Activated CD8-positive, alpha-beta T cell treated with anti-CD3 and anti-CD28 coated beads for 36 hours (primary cell): ENCODE results near the gene UGT3A2. TPM values are rescaled to one million over a fixed set of nuclear protein-coding genes. Genes with fewer than 3 reads are reported as not detected.
"Not testable (repeated sequence)": the region's sequence is repeated elsewhere in the genome, so short reads cannot be mapped to it uniquely, and the experiment has no call there.

Experiments used
- ATAC-seq: fragments of 200-7000 bp; cut with Tn5 transposase; one replicate; pipeline ENCODE4 v1.10.0; 2021; ENCODE audit warnings: mild to moderate bottlenecking, moderate library complexity
- CTCF ChIA-PET: fragments of 350-600 bp; sonication (Branson Sonifier 250); formaldehyde crosslinking; loops from one replicate; lab custom pipeline; 2021; ENCODE audit warnings: antibody characterized with exemption; lab: Charles Lee
- POLR2A ChIA-PET: fragments of 350-600 bp; sonication (Branson Sonifier 250); formaldehyde crosslinking; loops from one replicate; lab custom pipeline; 2021; ENCODE audit warnings: antibody characterized with exemption; lab: Charles Lee
- DNase-seq: peaks from one replicate; pipeline ENCODE4 v3.0.0-alpha.2; 2020
- H3K27ac Mint-ChIP-seq: one replicate; pipeline ENCODE4 v1.8.0; 2021; ENCODE audit warnings: mild to moderate bottlenecking, mixed read lengths
- H3K27me3 Mint-ChIP-seq: one replicate; pipeline ENCODE4 v1.8.0; 2021; ENCODE audit warnings: mixed read lengths
- H3K36me3 Mint-ChIP-seq: one replicate; pipeline ENCODE4 v1.8.0; 2021; ENCODE audit warnings: low read depth, mixed read lengths
- H3K4me1 Mint-ChIP-seq: one replicate; pipeline ENCODE4 v1.8.0; 2021; ENCODE audit warnings: low read depth, mixed read lengths
- H3K4me3 Mint-ChIP-seq: one replicate; pipeline ENCODE4 v1.8.0; 2021; ENCODE audit warnings: mild to moderate bottlenecking, moderate library complexity, mixed read lengths
- H3K9me3 Mint-ChIP-seq: one replicate; pipeline ENCODE4 v1.8.0; 2021; ENCODE audit warnings: mixed read lengths
- intact Hi-C: fragments of 100-400 bp; cut with micrococcal nuclease; formaldehyde crosslinking; loops from one replicate; pipeline ENCODE4 v1.10.0; 2022
- total RNA-seq, 2 experiments: library from RNA; stranded (reverse); gene quantifications; one replicate each; pipeline ENCODE4 v1.2.3, GENCODE V29; 2021
- TF ChIP-seq, protein P1 (sequence below): fragments of 200-600 bp; IDR thresholded peaks from one replicate; pipeline ENCODE4 v1.8.0; 2022; ENCODE audit warnings: antibody characterized with exemption, mild to moderate bottlenecking

The UGT3A2 gene
- total RNA-seq, 2 experiments from 2014 or later = not detected

- peaks cover 5% of the 10 kb centered on the region for H3K27me3 Mint-ChIP-seq
- CTCF ChIA-PET = no interaction called here
- no peaks in the 10 kb centered on the region for H3K36me3 Mint-ChIP-seq
- H3K4me1 Mint-ChIP-seq = no peaks in the 10 kb centered on the region
- no peak overlapping the region for H3K27ac Mint-ChIP-seq
- no peak for ATAC-seq
- TF ChIP-seq, protein P1, sequence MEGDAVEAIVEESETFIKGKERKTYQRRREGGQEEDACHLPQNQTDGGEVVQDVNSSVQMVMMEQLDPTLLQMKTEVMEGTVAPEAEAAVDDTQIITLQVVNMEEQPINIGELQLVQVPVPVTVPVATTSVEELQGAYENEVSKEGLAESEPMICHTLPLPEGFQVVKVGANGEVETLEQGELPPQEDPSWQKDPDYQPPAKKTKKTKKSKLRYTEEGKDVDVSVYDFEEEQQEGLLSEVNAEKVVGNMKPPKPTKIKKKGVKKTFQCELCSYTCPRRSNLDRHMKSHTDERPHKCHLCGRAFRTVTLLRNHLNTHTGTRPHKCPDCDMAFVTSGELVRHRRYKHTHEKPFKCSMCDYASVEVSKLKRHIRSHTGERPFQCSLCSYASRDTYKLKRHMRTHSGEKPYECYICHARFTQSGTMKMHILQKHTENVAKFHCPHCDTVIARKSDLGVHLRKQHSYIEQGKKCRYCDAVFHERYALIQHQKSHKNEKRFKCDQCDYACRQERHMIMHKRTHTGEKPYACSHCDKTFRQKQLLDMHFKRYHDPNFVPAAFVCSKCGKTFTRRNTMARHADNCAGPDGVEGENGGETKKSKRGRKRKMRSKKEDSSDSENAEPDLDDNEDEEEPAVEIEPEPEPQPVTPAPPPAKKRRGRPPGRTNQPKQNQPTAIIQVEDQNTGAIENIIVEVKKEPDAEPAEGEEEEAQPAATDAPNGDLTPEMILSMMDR = no peak
- POLR2A ChIA-PET = no interaction called here
- no peak for DNase-seq
- intact Hi-C loops = no loop called here
- no peaks in the 10 kb centered on the region for H3K9me3 Mint-ChIP-seq
- H3K4me3 Mint-ChIP-seq = no peak overlapping the region
These were observed 25.2 kb downstream of the UGT3A2 start for GRCh38 chr5:36041537-36041845.

DNA sequence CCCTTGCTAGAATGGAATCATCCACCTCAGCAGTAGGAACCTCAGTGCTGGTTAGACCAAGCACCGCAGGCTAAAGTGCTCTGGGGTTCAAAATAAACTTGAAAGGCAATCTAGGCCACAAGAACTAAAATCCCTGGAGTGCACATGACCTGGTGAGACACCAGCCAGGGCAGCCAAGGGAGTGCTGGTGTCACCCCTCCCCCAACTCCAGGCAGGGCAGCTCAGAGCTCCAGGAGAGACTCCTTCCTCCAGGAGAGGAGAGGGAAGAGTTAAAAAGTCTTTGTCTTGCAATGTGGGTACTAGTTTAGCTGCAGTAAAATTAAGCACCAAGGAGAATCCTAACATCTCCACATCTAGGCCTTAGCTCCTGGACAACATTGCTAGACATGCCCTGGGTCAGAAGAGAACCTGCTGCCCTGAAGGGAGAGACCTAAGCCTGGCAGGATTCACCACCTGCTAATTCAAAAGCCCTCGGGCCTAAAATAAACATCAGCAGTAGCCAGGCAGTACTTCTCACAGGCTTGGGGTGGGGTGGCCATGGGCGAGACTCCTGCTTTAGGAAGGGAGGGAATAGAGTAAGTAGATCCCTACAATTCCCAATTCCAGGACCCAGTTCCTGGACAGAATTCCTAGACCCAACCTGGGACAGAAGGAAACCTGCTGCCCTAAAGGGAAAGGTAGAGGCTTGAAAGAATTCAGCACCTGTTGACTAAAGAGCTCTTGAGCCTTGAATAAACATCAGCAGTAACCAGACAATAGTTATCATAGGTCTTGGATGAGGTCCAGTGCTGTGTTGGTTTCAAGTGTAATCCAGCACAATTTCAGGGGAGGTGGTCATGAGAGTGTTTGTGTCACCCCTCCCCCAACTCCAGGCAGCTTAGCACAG lies 25.8 kb downstream of the UGT3A2 start:
- intact Hi-C loops = no loop called here
- no peaks in the 10 kb centered on the region for H3K36me3 Mint-ChIP-seq
- ChIA-PET POLR2A (no interaction called here), CTCF (no interaction called here)
- DNase-seq = no peak
- no peaks in the 10 kb centered on the region for H3K9me3 Mint-ChIP-seq
- H3K27ac Mint-ChIP-seq = no peak overlapping the region
- no peaks in the 10 kb centered on the region for H3K4me1 Mint-ChIP-seq
- H3K27me3 Mint-ChIP-seq = peaks cover 5% of the 10 kb centered on the region
- no peak overlapping the region for H3K4me3 Mint-ChIP-seq
- TF ChIP-seq, protein P1 = no peak
- no peak for ATAC-seq

DNA sequence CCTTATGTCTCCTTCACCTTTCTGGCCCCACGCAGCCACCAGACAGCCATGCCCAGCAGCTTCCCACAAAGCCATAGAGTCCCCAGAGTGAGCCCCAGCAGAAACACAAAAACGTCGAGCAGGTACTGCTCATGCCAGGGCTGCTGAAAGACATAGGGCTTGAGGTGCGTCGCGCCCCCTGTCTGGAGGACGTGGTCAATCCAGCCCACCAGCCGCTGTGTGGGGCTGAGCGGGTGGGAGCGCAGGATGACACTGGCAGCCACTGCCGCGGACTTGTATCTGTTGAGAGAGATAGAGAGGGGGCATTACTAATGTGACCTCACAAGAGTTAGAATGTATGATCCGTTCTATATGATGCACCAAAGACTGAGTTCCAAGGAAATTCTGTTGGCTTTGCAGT lies 31.0 kb downstream of the UGT3A2 start:
- intact Hi-C loops = no loop called here
- no peak for ATAC-seq

DNA sequence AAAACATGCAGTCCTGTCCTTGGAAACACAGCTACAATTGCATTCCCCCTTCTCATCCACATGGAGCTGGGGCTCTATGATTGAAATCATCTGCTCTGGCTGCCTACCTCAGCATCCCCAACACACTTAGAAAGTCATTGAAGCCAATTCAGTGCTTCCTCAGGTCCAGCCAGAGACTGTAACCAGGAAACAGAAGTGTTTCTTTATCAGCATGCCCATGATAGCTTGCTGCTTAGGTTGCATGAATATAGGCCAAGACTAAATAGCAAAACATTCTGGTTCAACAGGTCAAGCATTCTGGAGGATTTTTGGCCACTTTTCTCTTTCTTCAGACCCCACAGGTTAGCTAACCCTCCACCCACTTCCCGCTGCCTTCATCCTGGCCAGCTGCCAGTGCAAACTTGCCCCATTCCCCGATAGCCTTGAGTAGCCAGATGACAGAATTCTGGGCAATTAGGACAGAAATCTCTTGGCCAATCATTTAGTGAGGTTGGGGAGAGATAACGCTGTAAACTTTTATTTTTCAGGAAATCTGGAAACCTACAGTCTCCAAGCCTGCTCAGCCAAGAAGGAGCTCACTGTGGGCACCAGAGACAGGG lies 32.0 kb downstream of the UGT3A2 start:
- DNase-seq, H3K27me3 Mint-ChIP-seq, POLR2A ChIA-PET, ATAC-seq, intact Hi-C loops, CTCF ChIA-PET, H3K9me3 Mint-ChIP-seq, H3K27ac Mint-ChIP-seq, H3K36me3 Mint-ChIP-seq, H3K4me3 Mint-ChIP-seq, H3K4me1 Mint-ChIP-seq: not testable (repeated sequence)

More for the DNA sequence above, 31.0 kb downstream of the UGT3A2 start:
- TF ChIP-seq, protein P1 = no peak
- Mint-ChIP-seq H3K36me3 (no peaks in the 10 kb centered on the region), H3K27ac (no peak overlapping the region), H3K4me1 (no peaks in the 10 kb centered on the region), H3K9me3 (no peaks in the 10 kb centered on the region), H3K27me3 (peaks cover 5% of the 10 kb centered on the region), H3K4me3 (no peak overlapping the region)
- POLR2A ChIA-PET = no interaction called here
- CTCF ChIA-PET = no interaction called here
- no peak for DNase-seq

GRCh38 chr5:36033486-36033885 lies 33.2 kb downstream of the UGT3A2 start:
- Mint-ChIP-seq H3K36me3 (no peaks in the 10 kb centered on the region), H3K4me1 (no peaks in the 10 kb centered on the region), H3K27ac (no peak overlapping the region), H3K4me3 (no peak overlapping the region), H3K27me3 (peaks cover 5% of the 10 kb centered on the region), H3K9me3 (no peaks in the 10 kb centered on the region)
- ChIA-PET POLR2A (no interaction called here), CTCF (no interaction called here)
- ATAC-seq = no peak
- TF ChIP-seq, protein P1 = no peak
- intact Hi-C loops = no loop called here
- DNase-seq = no peak
